Measurements from ENCODE around the gene MDN1. TPM values are rescaled to one million over a fixed set of nuclear protein-coding genes. Genes with fewer than 3 reads are reported as not detected.
"Not testable (repeated sequence)": the region's sequence is repeated elsewhere in the genome, so short reads cannot be mapped to it uniquely, and the experiment has no call there.

The MDN1 gene
- total and polyA plus RNA-seq, 2 of the 13 experiments (the other 11 are each of a cell fraction or from before 2014, with no cell fraction given): 18.8 to 52.9 TPM

GRCh38 chr6:89783293-89783692 lies 36.3 kb downstream of the MDN1 start:
- H4K20me1 ChIP-seq (ENCODE audit: insufficient read depth, low read length); ATAC-seq; FAIRE-seq; H3K27ac ChIP-seq (ENCODE audit: extremely low read length, insufficient read depth, low read length); in situ Hi-C loops (cut with HindIII; ENCODE audit: extremely low pct_ligation_motif_present, low pct_unique_long_range_greater_than_20kb); H3K4me2 ChIP-seq (ENCODE audit: low read depth, low read length); H3K9ac ChIP-seq (ENCODE audit: insufficient read depth, low read depth, low read length); H3K79me2 ChIP-seq (ENCODE audit: insufficient read depth, low read length); intact Hi-C loops (cut with micrococcal nuclease; ENCODE audit: unreplicated experiment); CTCF ChIA-PET (ENCODE audit: low intra/inter-chr PET ratio, low total read pairs); H3K4me3 ChIP-seq (replicated peaks in 1 of 3; ENCODE audit: insufficient read depth in 1 of 3, low read depth in 2 of 3, low read length in 3 of 3); H3K9me3 ChIP-seq (ENCODE audit: low read length); H3K27me3 ChIP-seq (ENCODE audit: control insufficient read depth in 1 of 2, insufficient read depth in 2 of 2, low read length in 2 of 2); POLR2A ChIA-PET; H2AFZ ChIP-seq (ENCODE audit: low read length); BruUV-seq (replicated peaks); TF ChIP-seq HNF4G (CRISPR knock-in tag; IDR thresholded peaks at IDR 0.05; ENCODE audit: borderline replicate concordance, low read depth); SOX6 (IDR thresholded peaks at IDR 0.05): not testable (repeated sequence)
- H3K36me3 ChIP-seq (replicated peaks in 1 of 2; ENCODE audit: control insufficient read depth in 1 of 2, insufficient read depth in 2 of 2, low read length in 2 of 2): peaks cover 9 to 57% of the 10 kb centered on the region in 2 experiments
- peak; percentile 4 for DNase-seq (ENCODE audit: low spot score)
- WGBS (ENCODE audit: low lambda C conversion rate): 69% methylated on average over 7 of the region's 7 CpGs
- 0 out of 2 replicates have a peak, but pooled peaks have one; percentile 15 for TF ChIP-seq HNF4G (IDR thresholded peaks at IDR 0.05; ENCODE audit: borderline replicate concordance, low read depth, low read length)
- peak; percentile 26; the same call in 1 of the 2 replicates for TF ChIP-seq HNF4A (CRISPR knock-in tag; IDR thresholded peaks at IDR 0.05)
- peak; percentile 73; the same call in 1 of the 2 replicates for TF ChIP-seq ZNF614 (CRISPR knock-in tag; IDR thresholded peaks at IDR 0.05; ENCODE audit: borderline replicate concordance)
- 0 out of 2 replicates have a peak, but pooled peaks have one; percentile 15 for TF ChIP-seq SOX6 (CRISPR knock-in tag; IDR thresholded peaks at IDR 0.05)
- H3K4me1 ChIP-seq (ENCODE audit: insufficient read depth, low read length): peaks cover 30% of the 10 kb centered on the region

- TF ChIP-seq MED13 (CRISPR knock-in tag; IDR thresholded peaks at IDR 0.05) (no peak), ZNF33B (CRISPR knock-in tag; IDR thresholded peaks at IDR 0.05) (no peak), POGZ (CRISPR knock-in tag; IDR thresholded peaks at IDR 0.05) (no peak), IKZF1 (IDR thresholded peaks at IDR 0.05) (no peak), ZNF431 (CRISPR knock-in tag; IDR thresholded peaks at IDR 0.05; ENCODE audit: borderline replicate concordance, low read depth) (no peak), GZF1 (CRISPR knock-in tag; IDR thresholded peaks at IDR 0.05) (no peak), ATAD3A (CRISPR knock-in tag; IDR thresholded peaks at IDR 0.05) (no peak), ZBTB37 (CRISPR knock-in tag; IDR thresholded peaks at IDR 0.05) (no peak)
- DNase-seq (ENCODE audit: low spot score) (no peak), FAIRE-seq (no peak)
Measured at GRCh38 chr6:89782222-89782621, 37.4 kb downstream of the MDN1 start.

More at GRCh38 chr6:89782222-89782621, 37.4 kb downstream of the MDN1 start:
- ChIA-PET POLR2A (no interaction called here), CTCF (ENCODE audit: low intra/inter-chr PET ratio, low total read pairs) (no interaction called here)
- in situ Hi-C loops (cut with HindIII; ENCODE audit: extremely low pct_ligation_motif_present, low pct_unique_long_range_greater_than_20kb) (no loop called here), intact Hi-C loops (cut with micrococcal nuclease; ENCODE audit: unreplicated experiment) (no loop called here)
- 100% methylated on average over 1 of the region's 1 CpG for WGBS (ENCODE audit: low lambda C conversion rate)
- ATAC-seq: no peak
- H3K4me2 ChIP-seq (ENCODE audit: low read depth, low read length): no peak overlapping the region
- H3K9ac ChIP-seq (ENCODE audit: insufficient read depth, low read depth, low read length): no peak overlapping the region
- H3K4me1 ChIP-seq (ENCODE audit: insufficient read depth, low read length): peaks cover 24% of the 10 kb centered on the region
- peaks cover 9 to 51% of the 10 kb centered on the region in 2 experiments for H3K36me3 ChIP-seq (replicated peaks in 1 of 2; ENCODE audit: control insufficient read depth in 1 of 2, insufficient read depth in 2 of 2, low read length in 2 of 2)
- peaks cover 5% of the 10 kb centered on the region; the same call in 1 of the 2 replicates for H3K9me3 ChIP-seq (ENCODE audit: low read length)
- no TSS peak for BruUV-seq (replicated peaks)
- H4K20me1 ChIP-seq (ENCODE audit: insufficient read depth, low read length): no peaks in the 10 kb centered on the region
- H3K4me3 ChIP-seq (replicated peaks in 1 of 3; ENCODE audit: insufficient read depth in 1 of 3, low read depth in 2 of 3, low read length in 3 of 3): no peak overlapping the region
- H2AFZ ChIP-seq (ENCODE audit: low read length): no peak overlapping the region
- H3K27ac ChIP-seq (ENCODE audit: extremely low read length, insufficient read depth, low read length): peak overlapping the region; percentile 18
- H3K79me2 ChIP-seq (ENCODE audit: insufficient read depth, low read length): no peaks in the 10 kb centered on the region
- no peaks in the 10 kb centered on the region for H3K27me3 ChIP-seq (ENCODE audit: control insufficient read depth in 1 of 2, insufficient read depth in 2 of 2, low read length in 2 of 2)

Data from HepG2 (cell line).